Activated CD8-positive, alpha-beta memory T cell treated with anti-CD3 and anti-CD28 coated beads, Interleukin-2, amount 50 U/mL, for 48 hours (primary cell): ENCODE measurements around the gene RPUSD2.
"Not testable (repeated sequence)": the region's sequence is repeated elsewhere in the genome, so short reads cannot be mapped to it uniquely, and the experiment has no call there.

Experiments used
- DNase-seq: peaks from one replicate; pipeline ENCODE4 v3.0.0-alpha.2; 2020

Gene RPUSD2

GRCh38 chr15:40565333-40566238 lies 3.5 kb upstream of the RPUSD2 start:
- no peak for DNase-seq

- no peak for DNase-seq
Observed at GRCh38 chr15:40567111-40567510, 2.0 kb upstream of the RPUSD2 start.

GRCh38 chr15:40575113-40575512 lies 6.0 kb downstream of the RPUSD2 start:
- no peak for DNase-seq

- DNase-seq = not testable (repeated sequence)
Observed at GRCh38 chr15:40576914-40577313, 7.8 kb downstream of the RPUSD2 start.

- DNase-seq = no peak
Observed at GRCh38 chr15:40578892-40579291, 9.8 kb downstream of the RPUSD2 start.

GRCh38 chr15:40581796-40582195 lies 12.7 kb downstream of the RPUSD2 start:
- DNase-seq = not testable (repeated sequence)

- no peak for DNase-seq
Observed at GRCh38 chr15:40582726-40583246, 13.7 kb downstream of the RPUSD2 start.

- DNase-seq = no peak
Observed at GRCh38 chr15:40584191-40584590, 15.1 kb downstream of the RPUSD2 start.

- no peak for DNase-seq
Observed at GRCh38 chr15:40590667-40591050, 21.6 kb downstream of the RPUSD2 start.

- no peak for DNase-seq
Observed at GRCh38 chr15:40591389-40591788, 22.3 kb downstream of the RPUSD2 start.

GRCh38 chr15:40593165-40593564 lies 24.1 kb downstream of the RPUSD2 start:
- no peak for DNase-seq

GRCh38 chr15:40593588-40594428 lies 24.7 kb downstream of the RPUSD2 start, which contains the start of gene KNL1:
TSS of gene KNL1 (plus strand) at chr15:40594249. CDS start at chr15:40602932, 8,683 bp downstream.
- peak; percentile 99 for DNase-seq

GRCh38 chr15:40594429-40594836 lies 25.3 kb downstream of the RPUSD2 start:
- DNase-seq = no peak

GRCh38 chr15:40595219-40595618 lies 26.1 kb downstream of the RPUSD2 start:
- DNase-seq = no peak

- no peak for DNase-seq
Observed at GRCh38 chr15:40595773-40596172, 26.7 kb downstream of the RPUSD2 start.

- DNase-seq = no peak
Observed at GRCh38 chr15:40597024-40597423, 27.9 kb downstream of the RPUSD2 start.

GRCh38 chr15:40598126-40598525 lies 29.0 kb downstream of the RPUSD2 start:
- no peak for DNase-seq

- DNase-seq = no peak
Observed at GRCh38 chr15:40598672-40599071, 29.6 kb downstream of the RPUSD2 start.

GRCh38 chr15:40600956-40601355 lies 31.9 kb downstream of the RPUSD2 start:
- DNase-seq = no peak

- no peak for DNase-seq
Observed at GRCh38 chr15:40603935-40604334, 34.8 kb downstream of the RPUSD2 start.

GRCh38 chr15:40613080-40613479 lies 44.0 kb downstream of the RPUSD2 start:
- DNase-seq = no peak

GRCh38 chr15:40618023-40618422 lies 48.9 kb downstream of the RPUSD2 start:
- no peak for DNase-seq

GRCh38 chr15:40618906-40619305 lies 49.8 kb downstream of the RPUSD2 start:
- DNase-seq = no peak
